ENCODE results near the gene KRTAP2-4.
"Not testable (repeated sequence)": the region's sequence is repeated elsewhere in the genome, so short reads cannot be mapped to it uniquely, and the experiment has no call there.

The KRTAP2-4 gene
- long read RNA-seq, result 0 reads

DNA sequence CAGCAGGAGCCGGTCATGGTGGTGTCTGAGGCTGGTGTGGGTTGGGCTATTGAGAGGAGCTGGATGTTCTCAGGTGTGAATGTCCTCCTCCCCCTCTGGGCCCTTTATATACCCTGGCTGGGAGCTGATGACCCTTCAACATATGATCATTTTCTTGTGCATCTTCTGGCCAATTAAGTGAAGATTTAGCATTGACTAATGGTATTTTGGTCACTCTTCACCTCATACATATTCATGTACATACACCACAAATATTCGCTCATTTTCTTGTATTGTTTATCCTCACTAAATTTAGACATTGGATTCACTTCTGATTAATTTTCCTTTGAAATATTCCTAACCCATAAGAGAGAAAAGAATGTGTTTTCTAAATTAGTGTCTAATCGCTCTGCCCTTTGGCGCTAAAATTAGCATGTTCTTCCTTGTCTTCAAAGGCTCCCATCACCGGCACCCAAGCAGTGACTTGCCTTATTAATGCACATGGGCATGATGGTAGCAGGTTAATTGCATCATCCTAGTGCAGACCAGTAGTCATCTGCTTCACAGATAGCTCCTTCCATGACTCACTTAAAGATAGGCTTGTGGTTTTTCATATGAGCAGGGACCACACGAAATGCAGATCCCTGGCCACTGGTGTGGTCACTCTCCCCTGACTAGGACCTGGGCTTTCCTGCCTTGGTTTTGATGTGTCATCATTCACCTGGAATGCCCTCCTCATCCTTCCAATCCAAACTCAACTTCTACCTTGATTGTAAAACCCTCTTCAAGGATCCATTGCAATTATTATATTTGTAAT is at the start of gene KRTAP2-4:
Gene KRTAP2-4 (minus strand): TSS at position 51 of the 796 bp plus-strand sequence. CDS start 34 bp downstream, at position 17.
- peaks cover 4% of the 10 kb centered on the region for H3K27me3 ChIP-seq (ENCODE audit: insufficient read depth, poor library complexity, severe bottlenecking)
- no peak within 1 kb of the TSS for H3K27ac ChIP-seq (replicated peaks)
- H3K4me3 ChIP-seq (replicated peaks; ENCODE audit: insufficient read depth, low read length), result no peak within 1 kb of the TSS
- peak; percentile 7 to 27 for DNase-seq (ENCODE audit: low read depth in 1 of 2, low spot score in 1 of 2)
- no peak for TF ChIP-seq GABPA (IDR thresholded peaks at IDR 0.05; ENCODE audit: low read depth)
- TF ChIP-seq, protein P1, sequence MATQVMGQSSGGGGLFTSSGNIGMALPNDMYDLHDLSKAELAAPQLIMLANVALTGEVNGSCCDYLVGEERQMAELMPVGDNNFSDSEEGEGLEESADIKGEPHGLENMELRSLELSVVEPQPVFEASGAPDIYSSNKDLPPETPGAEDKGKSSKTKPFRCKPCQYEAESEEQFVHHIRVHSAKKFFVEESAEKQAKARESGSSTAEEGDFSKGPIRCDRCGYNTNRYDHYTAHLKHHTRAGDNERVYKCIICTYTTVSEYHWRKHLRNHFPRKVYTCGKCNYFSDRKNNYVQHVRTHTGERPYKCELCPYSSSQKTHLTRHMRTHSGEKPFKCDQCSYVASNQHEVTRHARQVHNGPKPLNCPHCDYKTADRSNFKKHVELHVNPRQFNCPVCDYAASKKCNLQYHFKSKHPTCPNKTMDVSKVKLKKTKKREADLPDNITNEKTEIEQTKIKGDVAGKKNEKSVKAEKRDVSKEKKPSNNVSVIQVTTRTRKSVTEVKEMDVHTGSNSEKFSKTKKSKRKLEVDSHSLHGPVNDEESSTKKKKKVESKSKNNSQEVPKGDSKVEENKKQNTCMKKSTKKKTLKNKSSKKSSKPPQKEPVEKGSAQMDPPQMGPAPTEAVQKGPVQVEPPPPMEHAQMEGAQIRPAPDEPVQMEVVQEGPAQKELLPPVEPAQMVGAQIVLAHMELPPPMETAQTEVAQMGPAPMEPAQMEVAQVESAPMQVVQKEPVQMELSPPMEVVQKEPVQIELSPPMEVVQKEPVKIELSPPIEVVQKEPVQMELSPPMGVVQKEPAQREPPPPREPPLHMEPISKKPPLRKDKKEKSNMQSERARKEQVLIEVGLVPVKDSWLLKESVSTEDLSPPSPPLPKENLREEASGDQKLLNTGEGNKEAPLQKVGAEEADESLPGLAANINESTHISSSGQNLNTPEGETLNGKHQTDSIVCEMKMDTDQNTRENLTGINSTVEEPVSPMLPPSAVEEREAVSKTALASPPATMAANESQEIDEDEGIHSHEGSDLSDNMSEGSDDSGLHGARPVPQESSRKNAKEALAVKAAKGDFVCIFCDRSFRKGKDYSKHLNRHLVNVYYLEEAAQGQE (IDR thresholded peaks at IDR 0.05; ENCODE audit: insufficient replicate concordance, low read depth), result no peak
- TF ChIP-seq POLR2AphosphoS5 (IDR thresholded peaks at IDR 0.05; ENCODE audit: low read depth), result no peak
- no peak for TF ChIP-seq SPI1 (IDR thresholded peaks at IDR 0.05; ENCODE audit: borderline replicate concordance, low read depth)
- no peak for TF ChIP-seq CTCF (IDR thresholded peaks at IDR 0.05; ENCODE audit: insufficient read depth, low read length)

- Histone ChIP-seq H3K27me3 (ENCODE audit: insufficient read depth, poor library complexity, severe bottlenecking) (no peaks in the 10 kb centered on the region), H3K4me3 (replicated peaks; ENCODE audit: insufficient read depth, low read length) (no peak overlapping the region), H3K27ac (replicated peaks) (no peak overlapping the region)
- TF ChIP-seq, protein P1 (IDR thresholded peaks at IDR 0.05; ENCODE audit: insufficient replicate concordance, low read depth), result no peak
- no peak for TF ChIP-seq GABPA (IDR thresholded peaks at IDR 0.05; ENCODE audit: low read depth)
- TF ChIP-seq SPI1 (IDR thresholded peaks at IDR 0.05; ENCODE audit: borderline replicate concordance, low read depth), result no peak
- no peak for TF ChIP-seq POLR2AphosphoS5 (IDR thresholded peaks at IDR 0.05; ENCODE audit: low read depth)
- no peak for TF ChIP-seq CTCF (IDR thresholded peaks at IDR 0.05; ENCODE audit: insufficient read depth, low read length)
- no peak for DNase-seq (ENCODE audit: low read depth in 1 of 2, low spot score in 1 of 2)
These were observed 45.6 kb upstream of the KRTAP2-4 start for GRCh38 chr17:41111151-41111885.

DNA sequence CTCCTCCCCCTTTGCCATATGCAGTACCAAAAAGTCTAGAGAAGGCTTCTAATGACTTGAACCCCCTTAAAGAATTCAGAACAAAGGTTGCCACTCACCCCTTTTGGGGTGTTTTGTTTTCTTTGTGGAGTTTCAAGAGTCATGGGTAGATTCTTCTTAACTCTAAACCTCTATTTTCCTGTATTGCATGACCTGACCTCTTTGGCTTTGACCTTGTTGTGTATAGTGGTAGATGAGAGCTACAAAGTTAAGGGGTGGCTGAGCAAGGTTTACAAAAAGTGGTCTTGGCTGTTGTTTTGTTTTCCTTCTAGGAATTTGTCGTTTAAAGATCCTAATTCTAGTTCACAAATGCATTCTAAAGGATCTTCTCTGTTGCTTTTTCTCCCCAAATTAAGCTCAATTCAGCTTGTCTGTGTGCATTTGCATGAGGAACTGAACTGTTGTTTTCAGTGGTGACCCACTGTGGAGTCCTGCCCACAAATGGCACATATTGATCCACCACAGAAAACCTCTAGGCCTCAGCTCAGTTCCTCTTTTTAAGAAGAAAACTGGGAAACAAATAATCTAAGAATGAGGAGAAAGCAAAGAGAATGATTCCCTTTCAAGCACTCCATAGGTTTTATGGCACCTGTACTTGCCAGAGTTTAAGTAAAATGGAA is 43.2 kb upstream of the KRTAP2-4 start:
- H3K27me3 ChIP-seq (ENCODE audit: insufficient read depth, poor library complexity, severe bottlenecking); DNase-seq (ENCODE audit: low read depth in 1 of 2, low spot score in 1 of 2); H3K4me3 ChIP-seq (replicated peaks; ENCODE audit: insufficient read depth, low read length): not testable (repeated sequence)
- H3K27ac ChIP-seq (replicated peaks), result peak overlapping the region; percentile 33

GRCh38 chr17:41107941-41108450 is 42.3 kb upstream of the KRTAP2-4 start:
- Histone ChIP-seq H3K4me3 (replicated peaks; ENCODE audit: insufficient read depth, low read length) (no peak overlapping the region), H3K27ac (replicated peaks) (peak overlapping the region; percentile 33), H3K27me3 (ENCODE audit: insufficient read depth, poor library complexity, severe bottlenecking) (no peaks in the 10 kb centered on the region)
- DNase-seq (ENCODE audit: low read depth in 1 of 2, low spot score in 1 of 2), result no peak
- TF ChIP-seq POLR2AphosphoS5 (IDR thresholded peaks at IDR 0.05; ENCODE audit: low read depth), result no peak
- TF ChIP-seq GABPA (IDR thresholded peaks at IDR 0.05; ENCODE audit: low read depth), result no peak
- TF ChIP-seq CTCF (IDR thresholded peaks at IDR 0.05; ENCODE audit: insufficient read depth, low read length), result no peak
- TF ChIP-seq SPI1 (IDR thresholded peaks at IDR 0.05; ENCODE audit: borderline replicate concordance, low read depth), result no peak
- TF ChIP-seq, protein P1 (IDR thresholded peaks at IDR 0.05; ENCODE audit: insufficient replicate concordance, low read depth), result no peak

All from HL-60 (cell line).